Calu3 (cell line): ENCODE results near the gene PDE1C. TPM values are rescaled to one million over a fixed set of nuclear protein-coding genes. Genes with fewer than 3 reads are reported as not detected.

Experiments used
- BruUV-seq: library from RNA; stranded (reverse); fragments of 400-500 nt; replicated peaks from 2 replicates; lab custom pipeline; 2021; lab: Mats Ljungman, UMichigan
- CTCF ChIA-PET: fragments of 300-600 bp; sonication (Branson Sonifier 250); formaldehyde crosslinking; loops from one replicate; lab custom pipeline; 2022; ENCODE audit warnings: antibody characterized with exemption; lab: Charles Lee
- DNase-seq: peaks from one replicate; pipeline ENCODE4 v3.0.0; 2022
- H3K27ac Mint-ChIP-seq: one replicate; pipeline ENCODE4 v1.8.0; 2022; ENCODE audit warnings: mixed read lengths; ENCODE audit not compliant: unreplicated experiment
- H3K27me3 Mint-ChIP-seq: one replicate; pipeline ENCODE4 v1.8.0; 2022; ENCODE audit warnings: mixed read lengths; ENCODE audit not compliant: unreplicated experiment
- H3K36me3 Mint-ChIP-seq: one replicate; pipeline ENCODE4 v1.8.0; 2022; ENCODE audit warnings: mild to moderate bottlenecking, moderate library complexity, mixed read lengths; ENCODE audit not compliant: insufficient read depth, unreplicated experiment
- H3K4me1 Mint-ChIP-seq: one replicate; pipeline ENCODE4 v1.8.0; 2022; ENCODE audit warnings: mild to moderate bottlenecking, low read depth, mixed read lengths; ENCODE audit not compliant: unreplicated experiment
- H3K4me3 Mint-ChIP-seq: one replicate; pipeline ENCODE4 v1.8.0; 2022; ENCODE audit warnings: mild to moderate bottlenecking, low read depth, moderate library complexity, mixed read lengths; ENCODE audit not compliant: unreplicated experiment
- H3K9me3 Mint-ChIP-seq: one replicate; pipeline ENCODE4 v1.8.0; 2022; ENCODE audit warnings: low read depth, mixed read lengths; ENCODE audit not compliant: unreplicated experiment
- intact Hi-C: fragments of 100-400 bp; cut with micrococcal nuclease; formaldehyde crosslinking; loops from one replicate; pipeline ENCODE4 v1.10.0; 2022; ENCODE audit not compliant: unreplicated experiment
- total RNA-seq: library from RNA; stranded (reverse); gene quantifications from 2 replicates; pipeline ENCODE4 v1.2.3, GENCODE V29; 2022
- TF ChIP-seq, protein P1 (sequence below): fragments of 200-600 bp; IDR thresholded peaks from one replicate; pipeline ENCODE4 v1.8.0; 2022; ENCODE audit warnings: antibody characterized with exemption; ENCODE audit not compliant: unreplicated experiment

The PDE1C gene
- total RNA-seq, 1 experiment from 2014 or later, result 34.0 TPM

- Mint-ChIP-seq H3K27me3 (no peaks in the 10 kb centered on the region), H3K27ac (peak overlapping the region; percentile 13), H3K4me1 (peaks cover 29% of the 10 kb centered on the region), H3K4me3 (no peak overlapping the region), H3K9me3 (peaks cover 2% of the 10 kb centered on the region), H3K36me3 (no peaks in the 10 kb centered on the region)
- DNase-seq, result no peak
- BruUV-seq, result no TSS peak
- CTCF ChIA-PET, result interaction anchor here (0.6 to 1.6 kb wide), 2 partner anchors 10 to 35 kb away, joined by 3 to 8 read pairs; no protein-coding TSS in a partner anchor
- TF ChIP-seq, protein P1, sequence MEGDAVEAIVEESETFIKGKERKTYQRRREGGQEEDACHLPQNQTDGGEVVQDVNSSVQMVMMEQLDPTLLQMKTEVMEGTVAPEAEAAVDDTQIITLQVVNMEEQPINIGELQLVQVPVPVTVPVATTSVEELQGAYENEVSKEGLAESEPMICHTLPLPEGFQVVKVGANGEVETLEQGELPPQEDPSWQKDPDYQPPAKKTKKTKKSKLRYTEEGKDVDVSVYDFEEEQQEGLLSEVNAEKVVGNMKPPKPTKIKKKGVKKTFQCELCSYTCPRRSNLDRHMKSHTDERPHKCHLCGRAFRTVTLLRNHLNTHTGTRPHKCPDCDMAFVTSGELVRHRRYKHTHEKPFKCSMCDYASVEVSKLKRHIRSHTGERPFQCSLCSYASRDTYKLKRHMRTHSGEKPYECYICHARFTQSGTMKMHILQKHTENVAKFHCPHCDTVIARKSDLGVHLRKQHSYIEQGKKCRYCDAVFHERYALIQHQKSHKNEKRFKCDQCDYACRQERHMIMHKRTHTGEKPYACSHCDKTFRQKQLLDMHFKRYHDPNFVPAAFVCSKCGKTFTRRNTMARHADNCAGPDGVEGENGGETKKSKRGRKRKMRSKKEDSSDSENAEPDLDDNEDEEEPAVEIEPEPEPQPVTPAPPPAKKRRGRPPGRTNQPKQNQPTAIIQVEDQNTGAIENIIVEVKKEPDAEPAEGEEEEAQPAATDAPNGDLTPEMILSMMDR, result no peak
- intact Hi-C loops, result no loop called here
Measured at GRCh38 chr7:31883761-31884164, 186.4 kb downstream of the PDE1C start.

GRCh38 chr7:31882187-31882586 lies 188.0 kb downstream of the PDE1C start:
- BruUV-seq, result no TSS peak
- intact Hi-C loops, result no loop called here
- Mint-ChIP-seq H3K27me3 (no peaks in the 10 kb centered on the region), H3K4me1 (peaks cover 29% of the 10 kb centered on the region), H3K9me3 (peaks cover 2% of the 10 kb centered on the region), H3K36me3 (no peaks in the 10 kb centered on the region), H3K27ac (no peak overlapping the region), H3K4me3 (no peak overlapping the region)
- peak; percentile 28 for DNase-seq
- TF ChIP-seq, protein P1, result peak; percentile 52
- CTCF ChIA-PET, result interaction anchor here (0.6 to 0.8 kb wide), 2 partner anchors 17 to 57 kb away, joined by 3 read pairs; no protein-coding TSS in a partner anchor

DNA sequence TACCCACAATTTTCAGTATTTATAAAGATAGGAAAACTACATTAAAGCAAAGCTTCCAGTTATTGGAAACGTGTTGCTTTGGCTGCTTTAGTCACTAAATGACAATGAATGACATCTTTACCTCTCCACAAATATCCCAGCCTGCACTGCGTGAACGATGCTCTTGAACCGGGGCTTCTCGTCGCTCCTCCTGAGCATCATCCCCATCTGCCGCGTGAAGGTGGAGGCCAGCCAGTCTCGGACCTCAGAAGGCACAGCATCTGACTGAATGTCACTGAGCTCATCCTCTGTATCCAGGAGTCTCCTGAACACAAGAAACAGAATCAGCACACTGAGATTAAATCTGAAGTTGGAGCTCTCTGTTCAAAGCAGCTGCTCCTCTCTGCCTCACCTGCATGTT lies 191.3 kb downstream of the PDE1C start:
- no peak for DNase-seq
- Mint-ChIP-seq H3K36me3 (no peaks in the 10 kb centered on the region), H3K9me3 (no peaks in the 10 kb centered on the region), H3K27ac (no peak overlapping the region), H3K4me3 (no peak overlapping the region), H3K27me3 (no peaks in the 10 kb centered on the region), H3K4me1 (peaks cover 36% of the 10 kb centered on the region)
- TF ChIP-seq, protein P1, result no peak
- CTCF ChIA-PET, result no interaction called here
- BruUV-seq, result no TSS peak
- intact Hi-C loops, result no loop called here

DNA sequence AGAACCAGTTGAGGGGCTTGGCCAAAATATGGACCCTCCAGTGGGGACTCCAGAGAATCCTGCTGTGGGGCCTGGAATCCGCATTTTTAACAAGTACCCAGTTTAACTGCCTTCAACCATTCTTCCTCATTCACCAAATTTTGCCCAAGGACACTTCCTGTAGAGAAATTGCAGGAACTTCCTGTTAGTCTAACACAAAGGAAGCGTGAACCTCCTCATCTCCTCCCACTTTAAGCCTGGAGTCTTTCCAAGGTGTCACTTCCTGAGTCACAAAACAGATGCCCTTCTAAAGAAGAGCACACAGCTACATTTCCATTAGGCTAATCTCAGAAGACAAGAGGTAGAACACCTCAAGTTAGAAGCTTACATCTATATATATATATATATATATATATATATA lies 194.8 kb downstream of the PDE1C start:
- H3K9me3 Mint-ChIP-seq, result no peaks in the 10 kb centered on the region
- no peaks in the 10 kb centered on the region for H3K36me3 Mint-ChIP-seq
- H3K27me3 Mint-ChIP-seq, result no peaks in the 10 kb centered on the region
- peak overlapping the region; percentile 94 for H3K27ac Mint-ChIP-seq
- TF ChIP-seq, protein P1, result no peak
- BruUV-seq, result no TSS peak
- intact Hi-C loops, result no loop called here
- CTCF ChIA-PET, result interaction anchor here (0.9 kb wide), 1 partner anchor 335 kb away, joined by 4 read pairs; no protein-coding TSS in a partner anchor
- no peak overlapping the region for H3K4me3 Mint-ChIP-seq
- H3K4me1 Mint-ChIP-seq, result peaks cover 13% of the 10 kb centered on the region
- no peak for DNase-seq
